Measurements from ENCODE around the gene ZNF592. TPM values are rescaled to one million over a fixed set of nuclear protein-coding genes. Genes with fewer than 3 reads are reported as not detected.
A peak's percentile ranks its signal among the peaks of the same experiment; 100 is the strongest.

ZNF592 gene
- total and polyA plus RNA-seq, 2 of the 13 experiments (the other 11 are each of a cell fraction or from before 2014, with no cell fraction given), result 8.2 to 9.8 TPM

DNA sequence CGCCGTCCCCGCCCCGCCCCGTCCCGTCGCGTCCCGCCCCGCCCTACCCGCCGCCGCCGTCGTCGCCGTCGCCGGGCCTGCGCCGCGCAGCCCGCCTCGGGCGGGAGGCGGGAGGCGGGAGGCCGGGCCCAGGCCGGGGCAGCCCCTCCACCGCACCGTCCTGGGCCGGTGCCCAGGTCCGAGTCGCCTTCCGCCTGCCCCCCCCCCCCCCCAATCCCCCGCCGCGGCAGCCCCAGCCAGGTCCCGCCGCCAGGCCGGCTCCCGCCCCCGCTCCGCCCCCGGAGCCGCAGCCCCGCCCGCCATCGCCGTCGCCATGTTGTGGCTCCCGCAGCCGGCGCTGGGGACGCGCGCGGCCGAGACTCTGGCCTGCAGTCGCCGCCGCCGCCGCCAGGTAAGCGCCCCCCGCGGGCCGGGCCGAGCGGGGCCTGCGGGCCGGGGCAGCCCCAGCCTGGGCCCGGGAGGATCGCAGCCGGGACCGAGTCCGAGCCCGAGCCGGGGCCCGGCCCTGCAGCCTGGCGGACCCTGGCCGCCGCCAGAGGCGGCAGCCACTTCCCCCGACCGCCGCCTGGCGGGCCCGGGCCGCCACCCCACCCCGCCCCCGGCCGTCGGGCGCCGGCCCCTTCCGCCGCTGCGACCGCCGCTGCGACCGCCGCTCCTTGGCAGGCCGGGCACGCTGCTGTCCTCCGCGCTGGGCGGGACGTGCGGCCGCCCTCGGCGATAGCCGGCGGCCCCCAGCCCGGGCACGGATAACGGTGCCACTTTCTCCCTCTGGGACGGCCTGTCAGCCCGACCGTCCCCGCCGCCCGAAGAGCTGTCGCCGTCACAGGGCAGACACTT lies at the start of gene ZNF592 (continued):
- no peak for TF ChIP-seq TCF12 (IDR thresholded peaks at IDR 0.05)
- TF ChIP-seq TCF12 (CRISPR knock-in tag; IDR thresholded peaks at IDR 0.05), result no peak
- TF ChIP-seq, protein P1, sequence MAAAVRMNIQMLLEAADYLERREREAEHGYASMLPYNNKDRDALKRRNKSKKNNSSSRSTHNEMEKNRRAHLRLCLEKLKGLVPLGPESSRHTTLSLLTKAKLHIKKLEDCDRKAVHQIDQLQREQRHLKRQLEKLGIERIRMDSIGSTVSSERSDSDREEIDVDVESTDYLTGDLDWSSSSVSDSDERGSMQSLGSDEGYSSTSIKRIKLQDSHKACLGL (CRISPR knock-in tag; IDR thresholded peaks at IDR 0.05), result peak; percentile 3; the same call in 1 of the 2 replicates
- TF ChIP-seq FOSL1 (CRISPR knock-in tag; IDR thresholded peaks at IDR 0.05; ENCODE audit: borderline replicate concordance), result no peak
- TF ChIP-seq ZNF574 (CRISPR knock-in tag; IDR thresholded peaks at IDR 0.05), result no peak; the same call in 1 of the 2 replicates
- no peak for TF ChIP-seq ZNF329 (CRISPR knock-in tag; IDR thresholded peaks at IDR 0.05; ENCODE audit: low read depth)
- no peak for TF ChIP-seq PTBP1 (IDR thresholded peaks at IDR 0.05; ENCODE audit: low read depth, low read length, poor library complexity, severe bottlenecking)
- TF ChIP-seq YY1 (IDR thresholded peaks at IDR 0.05; ENCODE audit: insufficient read depth, insufficient replicate concordance, low read depth, low read length), result peak; percentile 88
- 0 out of 2 replicates have a peak, but pooled peaks have one; percentile 9 for TF ChIP-seq ZIK1 (CRISPR knock-in tag; IDR thresholded peaks at IDR 0.05; ENCODE audit: borderline replicate concordance, low read depth)
- TF ChIP-seq WIZ (CRISPR knock-in tag; IDR thresholded peaks at IDR 0.05), result peak; percentile 45; the same call in 1 of the 2 replicates
- no peak for TF ChIP-seq NBN (conservative IDR thresholded peaks at IDR 0.05)
- no peak for TF ChIP-seq SAFB2 (CRISPR knock-in tag; IDR thresholded peaks at IDR 0.05; ENCODE audit: borderline replicate concordance, low read depth)
- TF ChIP-seq TOPORS (CRISPR knock-in tag; IDR thresholded peaks at IDR 0.05), result no peak
- 0 out of 2 replicates have a peak, but pooled peaks have one; percentile 30 for TF ChIP-seq PRMT3 (CRISPR knock-in tag; IDR thresholded peaks at IDR 0.05; ENCODE audit: borderline replicate concordance, low read depth)
- TF ChIP-seq, protein P2, sequence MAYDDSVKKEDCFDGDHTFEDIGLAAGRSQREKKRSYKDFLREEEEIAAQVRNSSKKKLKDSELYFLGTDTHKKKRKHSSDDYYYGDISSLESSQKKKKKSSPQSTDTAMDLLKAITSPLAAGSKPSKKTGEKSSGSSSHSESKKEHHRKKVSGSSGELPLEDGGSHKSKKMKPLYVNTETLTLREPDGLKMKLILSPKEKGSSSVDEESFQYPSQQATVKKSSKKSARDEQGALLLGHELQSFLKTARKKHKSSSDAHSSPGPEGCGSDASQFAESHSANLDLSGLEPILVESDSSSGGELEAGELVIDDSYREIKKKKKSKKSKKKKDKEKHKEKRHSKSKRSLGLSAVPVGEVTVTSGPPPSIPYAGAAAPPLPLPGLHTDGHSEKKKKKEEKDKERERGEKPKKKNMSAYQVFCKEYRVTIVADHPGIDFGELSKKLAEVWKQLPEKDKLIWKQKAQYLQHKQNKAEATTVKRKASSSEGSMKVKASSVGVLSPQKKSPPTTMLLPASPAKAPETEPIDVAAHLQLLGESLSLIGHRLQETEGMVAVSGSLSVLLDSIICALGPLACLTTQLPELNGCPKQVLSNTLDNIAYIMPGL (CRISPR knock-in tag; IDR thresholded peaks at IDR 0.05; ENCODE audit: borderline replicate concordance in 1 of 2, low read depth in 1 of 2), result peak in 1 of 2 experiments; percentile 19; a peak in 1 of 4 replicates
- TF ChIP-seq RFX1 (IDR thresholded peaks at IDR 0.05), result no peak
- no peak for TF ChIP-seq ZBTB42 (CRISPR knock-in tag; IDR thresholded peaks at IDR 0.05)
- TF ChIP-seq ZNF383 (CRISPR knock-in tag; IDR thresholded peaks at IDR 0.05; ENCODE audit: borderline replicate concordance), result no peak
- TF ChIP-seq, protein P3, sequence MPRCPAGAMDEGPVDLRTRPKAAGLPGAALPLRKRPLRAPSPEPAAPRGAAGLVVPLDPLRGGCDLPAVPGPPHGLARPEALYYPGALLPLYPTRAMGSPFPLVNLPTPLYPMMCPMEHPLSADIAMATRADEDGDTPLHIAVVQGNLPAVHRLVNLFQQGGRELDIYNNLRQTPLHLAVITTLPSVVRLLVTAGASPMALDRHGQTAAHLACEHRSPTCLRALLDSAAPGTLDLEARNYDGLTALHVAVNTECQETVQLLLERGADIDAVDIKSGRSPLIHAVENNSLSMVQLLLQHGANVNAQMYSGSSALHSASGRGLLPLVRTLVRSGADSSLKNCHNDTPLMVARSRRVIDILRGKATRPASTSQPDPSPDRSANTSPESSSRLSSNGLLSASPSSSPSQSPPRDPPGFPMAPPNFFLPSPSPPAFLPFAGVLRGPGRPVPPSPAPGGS (CRISPR knock-in tag; IDR thresholded peaks at IDR 0.05), result 0 out of 2 replicates have a peak, but pooled peaks have one; percentile 38
- no peak for TF ChIP-seq MLX (CRISPR knock-in tag; IDR thresholded peaks at IDR 0.05)
- TF ChIP-seq MLLT10 (CRISPR knock-in tag; IDR thresholded peaks at IDR 0.05), result no peak
- no peak for TF ChIP-seq FOXC1 (CRISPR knock-in tag; IDR thresholded peaks at IDR 0.05; ENCODE audit: borderline replicate concordance)
